Epidermal melanocyte (primary cell): ENCODE results near the gene CBS.
"Not testable (repeated sequence)": the region's sequence is repeated elsewhere in the genome, so short reads cannot be mapped to it uniquely, and the experiment has no call there.

Experiments used
- DNase-seq: peaks from one replicate; pipeline ENCODE4 v3.0.0; 2011; ENCODE audit warnings: low spot score; ENCODE audit not compliant: insufficient read length

CBS gene

DNA sequence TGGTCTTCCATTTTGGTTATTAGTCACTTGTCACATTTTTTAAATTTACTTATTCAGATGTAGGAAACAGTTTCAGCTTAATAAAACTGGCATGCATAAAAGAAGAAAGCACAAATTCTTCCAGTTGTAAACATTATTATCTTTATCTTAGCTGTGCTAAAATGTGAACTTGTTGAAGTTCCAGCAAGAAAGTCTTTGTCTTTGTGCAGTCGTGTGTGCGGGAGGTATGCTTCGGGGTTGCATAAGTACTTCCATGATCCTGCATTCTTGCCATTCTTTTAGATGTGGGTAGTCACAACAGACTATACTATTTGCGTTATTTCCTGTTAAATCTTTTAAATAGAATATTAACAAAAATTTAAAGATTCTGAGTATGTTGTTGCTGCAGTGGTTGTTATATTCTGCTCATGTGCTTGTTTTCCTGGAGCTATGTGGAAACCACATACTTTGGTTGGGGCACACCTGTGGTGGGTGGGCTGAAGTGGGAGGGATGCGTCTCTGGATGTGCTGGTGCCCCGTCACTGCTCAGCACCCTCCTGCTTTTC lies 49.9 kb downstream of the CBS start:
- DNase-seq = peak; percentile 33

DNA sequence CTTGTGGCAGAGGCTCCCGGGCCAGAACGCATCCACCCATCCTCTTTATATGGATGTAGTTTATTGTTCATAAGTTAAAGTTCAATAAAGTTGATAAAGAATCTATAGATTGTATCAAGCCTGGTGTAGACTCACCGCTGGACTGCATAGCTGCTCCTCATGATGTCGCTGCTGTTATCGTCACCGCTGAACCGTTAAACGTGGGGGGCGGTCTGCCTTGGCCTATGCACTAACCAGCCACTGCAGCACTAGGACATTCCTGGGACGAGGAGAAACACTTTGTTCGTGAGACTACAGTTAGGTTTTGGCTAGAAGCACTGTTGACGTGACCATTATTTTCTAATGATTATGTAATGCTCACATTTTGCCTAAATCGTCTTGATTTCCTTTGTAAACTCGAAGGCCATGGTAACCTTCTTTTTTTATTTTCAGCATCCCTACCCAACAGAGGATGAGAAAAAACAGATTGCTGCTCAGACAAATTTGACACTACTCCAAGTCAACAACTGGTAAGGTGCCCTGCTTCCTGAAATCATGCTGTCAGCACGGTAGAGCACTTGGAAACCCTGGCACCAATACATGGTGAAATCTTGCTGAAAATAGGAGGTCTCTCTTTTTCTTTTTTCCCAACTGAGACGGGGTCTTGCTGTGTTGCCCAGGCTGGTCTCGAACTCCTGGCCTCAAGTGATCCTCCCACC lies 51.0 kb downstream of the CBS start:
- no peak for DNase-seq

DNA sequence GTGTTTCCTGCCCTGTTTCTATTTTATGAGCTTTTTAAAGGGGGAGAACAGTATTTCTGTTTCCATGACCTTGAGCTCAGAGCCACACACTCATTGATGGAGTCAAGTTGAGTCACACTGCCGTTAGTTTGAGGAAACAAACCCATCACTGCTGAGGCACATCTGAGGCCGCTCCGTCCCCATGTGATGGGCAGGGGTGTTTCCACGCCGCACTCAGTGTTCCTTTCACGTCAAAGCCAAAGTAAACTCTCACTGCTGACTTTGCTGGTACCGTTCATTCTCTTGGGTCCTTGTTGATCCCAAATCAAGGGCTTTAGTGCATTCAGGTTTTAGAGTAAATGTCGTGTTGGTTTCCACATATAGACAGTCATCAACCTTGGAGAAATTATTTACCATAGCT lies 52.5 kb downstream of the CBS start:
- DNase-seq = no peak

DNA sequence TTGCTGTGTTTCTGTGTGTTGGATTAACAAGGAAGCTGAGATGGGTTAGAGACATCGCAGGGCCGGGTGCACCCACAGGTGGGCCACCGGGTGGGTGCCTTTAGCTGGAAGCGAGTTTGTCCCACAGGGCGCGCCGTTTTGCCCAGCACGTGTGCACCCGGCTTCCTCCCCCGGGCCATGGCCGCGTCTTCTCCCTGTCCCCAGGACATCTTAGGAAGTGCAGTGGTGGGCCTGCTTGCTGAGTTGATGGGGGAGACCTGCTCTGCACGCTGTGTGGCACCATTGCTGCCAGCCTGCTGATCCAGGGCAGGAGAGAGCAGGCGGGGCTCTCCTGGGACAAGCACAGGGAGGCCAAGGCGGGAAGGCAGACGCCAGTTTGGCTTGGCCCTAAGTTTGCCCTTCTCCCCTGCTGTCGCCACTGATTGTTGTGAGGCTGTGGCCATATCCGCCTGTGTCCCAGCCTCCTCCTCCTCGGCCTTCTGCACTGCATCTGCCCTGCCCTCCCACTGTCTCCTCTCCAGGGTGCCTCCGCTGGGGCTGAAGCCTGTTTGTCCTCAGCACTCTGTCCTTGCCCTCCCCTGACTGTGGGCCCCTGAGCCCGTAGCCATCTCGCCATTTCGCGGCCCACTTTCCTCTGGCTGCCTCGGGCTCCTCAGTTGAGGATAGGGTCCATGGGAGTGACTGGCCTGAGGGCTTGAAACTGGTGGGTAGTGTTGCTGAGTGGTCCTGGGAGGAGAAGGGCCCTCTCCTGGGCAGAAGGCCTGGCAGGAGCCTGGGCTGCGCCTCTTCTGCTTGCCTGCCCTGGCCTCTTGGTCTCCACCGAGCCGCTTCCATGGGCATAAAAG lies 53.7 kb downstream of the CBS start:
- DNase-seq = no peak

DNA sequence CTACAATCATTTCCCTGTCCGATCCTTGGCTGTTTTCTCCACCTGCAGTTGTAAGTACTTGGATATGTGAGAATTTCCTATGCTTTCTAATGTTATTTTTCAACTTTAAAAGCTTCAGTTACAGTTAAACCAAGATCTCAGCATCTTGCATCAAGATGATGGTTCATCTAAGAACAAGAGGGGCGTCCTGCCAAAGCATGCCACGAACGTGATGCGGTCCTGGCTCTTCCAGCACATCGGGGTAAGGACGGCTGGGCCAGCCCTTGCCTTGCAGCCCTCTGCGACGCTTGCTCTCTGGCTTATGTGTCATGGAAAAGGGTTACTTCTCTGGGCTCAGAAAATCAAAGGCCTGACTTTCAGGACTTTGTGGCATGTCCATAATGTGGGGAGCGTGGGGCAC lies 54.4 kb downstream of the CBS start:
- no peak for DNase-seq

DNA sequence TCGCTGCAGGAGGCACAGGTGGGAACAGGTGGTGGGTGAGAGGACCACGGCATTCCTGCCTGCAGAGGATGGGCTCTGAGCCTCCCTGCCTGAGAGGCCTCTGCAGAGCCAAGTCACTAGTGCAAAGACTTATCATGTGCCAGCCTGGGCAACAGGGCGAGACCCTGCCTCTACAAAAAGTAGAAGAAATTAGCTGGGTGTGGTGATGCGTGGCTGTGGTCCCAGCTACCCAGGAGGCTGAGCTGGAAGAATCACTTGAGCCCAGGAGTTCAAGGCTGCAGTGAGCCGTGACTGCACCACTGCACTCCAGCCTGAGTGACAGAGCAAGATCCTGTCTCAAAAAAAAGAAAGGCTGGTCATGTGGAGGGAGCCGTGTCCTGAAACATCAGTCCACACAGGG lies 54.9 kb downstream of the CBS start:
- no peak for DNase-seq

DNA sequence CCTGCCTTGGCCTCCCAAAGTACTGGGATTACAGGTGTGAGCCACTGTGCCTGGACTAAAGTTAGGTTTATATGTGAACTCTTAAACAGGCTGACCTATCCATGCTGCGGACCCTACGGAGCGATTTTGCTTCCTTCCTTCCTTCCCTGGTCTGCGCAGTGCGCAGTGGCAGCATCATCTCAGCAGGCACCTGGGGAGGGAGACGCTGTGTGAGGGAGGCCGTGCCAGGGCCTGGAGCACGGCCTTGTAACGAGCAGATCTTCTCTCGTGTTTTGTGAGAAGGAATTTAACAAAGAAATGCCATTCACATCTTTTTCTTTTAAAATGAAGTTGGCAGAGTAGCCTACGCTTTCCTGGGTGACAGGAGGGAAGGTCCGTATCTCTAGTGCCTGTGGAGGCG lies 55.5 kb downstream of the CBS start:
- no peak for DNase-seq

DNA sequence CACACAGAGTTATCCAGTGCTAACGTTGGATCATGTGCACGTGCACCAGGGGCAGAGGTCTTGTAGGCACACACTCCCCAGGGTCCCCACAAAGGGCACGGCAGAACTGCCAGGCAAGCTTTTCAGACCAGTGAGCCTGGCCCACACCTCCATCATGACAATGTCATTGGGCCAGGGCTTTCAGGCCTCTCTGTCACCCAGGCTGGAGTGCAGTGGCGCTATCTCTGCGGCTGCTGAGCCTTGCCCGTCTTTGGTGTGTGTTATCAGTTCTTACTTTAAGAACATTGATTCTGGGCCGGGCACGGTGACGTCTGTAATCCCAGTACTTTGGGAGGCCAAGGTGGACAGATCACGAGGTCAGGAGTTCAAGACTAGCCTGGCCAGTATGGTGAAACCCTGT lies 57.1 kb downstream of the CBS start:
- no peak for DNase-seq

DNA sequence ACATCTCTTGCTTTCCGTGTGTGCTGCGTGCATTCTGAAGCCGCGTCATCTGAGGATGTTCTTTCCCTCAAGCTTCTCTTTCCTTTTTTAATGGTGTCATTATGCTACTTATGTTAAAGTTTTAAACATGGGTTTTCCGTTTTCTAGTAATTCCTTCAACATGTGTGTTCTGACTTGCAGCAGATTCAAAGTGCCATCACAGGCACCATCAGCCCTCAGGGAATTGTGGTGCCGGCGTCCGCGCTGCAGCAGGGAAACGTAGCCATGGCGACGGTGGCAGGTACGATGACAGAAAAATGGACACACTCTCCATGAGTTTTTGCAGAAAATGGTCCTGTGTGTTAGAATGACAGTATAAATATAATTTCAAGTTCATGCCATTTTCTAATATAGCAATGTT lies 58.9 kb downstream of the CBS start:
- no peak for DNase-seq

DNA sequence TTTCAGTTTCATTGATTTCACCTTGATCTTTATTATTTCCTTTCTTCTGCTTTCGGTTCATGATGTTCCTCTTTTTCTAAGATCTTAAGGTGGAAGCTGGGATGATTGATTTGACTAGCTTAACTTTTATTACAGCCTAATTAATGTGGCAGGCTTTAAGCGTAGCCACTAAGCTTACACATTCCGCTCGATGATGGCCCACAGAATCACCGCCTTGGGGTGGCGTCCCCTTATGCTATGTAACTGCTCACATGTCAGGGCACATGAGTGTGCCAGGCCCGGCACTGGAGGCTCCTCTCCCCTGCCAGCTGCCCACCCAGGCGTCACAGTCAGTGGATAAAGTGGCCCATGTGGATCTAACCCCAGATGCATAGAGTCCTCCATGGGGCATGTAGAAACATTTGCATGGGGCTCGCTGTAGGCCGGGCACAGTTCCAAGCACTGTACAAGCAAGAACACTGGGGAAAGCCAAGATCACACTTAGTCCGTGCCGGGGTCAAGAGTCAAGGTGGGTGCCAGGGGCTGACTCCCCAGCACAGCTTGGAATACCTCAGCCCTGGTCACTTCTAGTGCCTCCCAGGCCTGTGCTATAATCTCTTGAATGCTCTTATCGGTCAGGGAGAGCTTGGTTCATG lies 59.6 kb downstream of the CBS start:
- DNase-seq = no peak

DNA sequence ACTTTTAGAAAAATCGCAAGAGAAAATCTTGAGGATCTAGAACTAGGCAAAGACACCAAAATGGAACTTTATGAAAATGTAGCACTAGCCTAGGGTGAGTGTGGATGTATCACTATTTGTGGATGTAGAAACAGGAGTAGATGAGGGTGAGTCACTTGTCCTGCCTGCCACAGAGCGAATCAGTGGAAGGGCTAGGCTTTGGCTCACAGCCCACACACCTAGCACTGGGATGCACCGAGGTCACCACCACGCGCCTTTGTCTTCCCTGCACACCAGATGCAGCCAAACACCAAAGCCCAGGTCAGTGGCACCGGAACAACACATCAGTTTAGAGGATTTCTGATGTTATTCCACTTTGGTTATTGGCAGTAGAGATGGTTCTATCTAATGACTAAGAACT lies 63.0 kb downstream of the CBS start:
- DNase-seq = no peak

DNA sequence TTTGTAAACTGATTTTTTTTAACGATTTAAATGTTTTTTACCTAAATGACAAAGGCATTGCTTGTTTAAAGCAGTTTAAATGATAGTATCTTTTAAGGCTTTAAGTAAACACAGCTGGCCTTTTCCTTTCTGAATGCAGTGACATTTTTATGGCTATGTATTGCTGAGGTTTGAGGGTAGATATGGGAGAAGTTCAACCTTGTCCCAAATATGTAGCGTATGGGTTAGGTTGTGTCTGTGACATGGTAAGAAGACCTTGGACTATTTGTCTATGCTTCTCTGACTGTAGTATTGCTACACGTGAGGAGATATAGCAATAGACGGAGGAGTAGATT lies 68.8 kb downstream of the CBS start:
- DNase-seq = no peak

DNA sequence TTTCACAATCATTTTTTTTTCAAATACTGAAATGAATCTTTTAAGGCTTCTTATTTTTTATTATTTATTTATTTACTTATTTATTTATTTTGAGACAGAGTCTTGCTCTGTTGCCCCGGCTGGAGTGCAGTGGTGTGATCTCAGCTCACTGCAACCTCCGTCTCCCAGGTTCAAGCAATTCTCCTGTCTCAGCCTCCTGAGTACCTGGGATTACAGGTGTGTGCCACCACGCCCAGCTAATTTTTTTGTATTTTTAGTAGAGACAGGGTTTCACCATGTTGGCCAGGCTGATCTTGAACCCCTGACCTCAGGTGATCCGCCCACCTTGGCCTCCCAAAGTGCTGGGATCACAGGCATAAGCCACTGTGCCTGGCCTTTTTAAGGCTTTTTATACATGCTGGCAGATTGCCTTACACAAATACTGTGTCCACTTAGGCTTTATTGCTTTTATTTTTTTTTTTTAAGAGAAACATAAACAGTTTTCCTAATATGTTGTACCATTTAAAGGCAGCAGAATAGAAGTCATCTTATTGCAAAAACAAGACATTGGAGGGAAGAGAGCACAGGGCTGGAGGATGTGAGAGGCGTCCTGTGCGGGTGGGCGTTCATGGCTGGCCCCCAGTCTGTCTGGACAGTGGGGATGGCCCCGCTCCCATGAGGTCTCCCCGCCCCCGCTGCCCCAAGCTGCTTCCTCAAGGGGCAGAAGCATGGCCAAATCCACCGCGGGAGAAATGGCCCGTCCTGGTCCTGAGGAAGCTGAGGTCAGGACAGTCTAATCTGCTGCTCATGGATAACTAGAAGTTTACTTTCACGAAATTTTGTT lies 69.4 kb downstream of the CBS start:
- DNase-seq = not testable (repeated sequence)

DNA sequence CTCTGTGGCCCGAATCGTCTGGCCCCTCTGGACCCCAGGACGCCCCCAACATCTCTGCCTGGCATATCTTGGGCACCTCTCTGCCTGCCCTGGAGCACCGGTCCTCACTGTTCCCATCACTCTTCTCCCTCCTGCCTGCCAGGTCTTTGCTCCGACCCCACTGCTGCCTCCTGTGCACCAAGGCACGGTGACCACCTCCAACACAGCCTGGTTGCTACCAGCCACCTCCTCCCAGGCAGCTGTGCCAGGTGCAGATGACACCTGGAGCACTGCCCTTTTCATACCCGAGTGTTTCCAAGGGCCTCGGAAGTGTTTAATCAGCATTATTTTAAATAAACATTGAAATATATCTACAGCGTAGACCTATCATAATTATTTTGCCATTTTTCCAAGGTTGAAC lies 70.0 kb downstream of the CBS start:
- DNase-seq = no peak

DNA sequence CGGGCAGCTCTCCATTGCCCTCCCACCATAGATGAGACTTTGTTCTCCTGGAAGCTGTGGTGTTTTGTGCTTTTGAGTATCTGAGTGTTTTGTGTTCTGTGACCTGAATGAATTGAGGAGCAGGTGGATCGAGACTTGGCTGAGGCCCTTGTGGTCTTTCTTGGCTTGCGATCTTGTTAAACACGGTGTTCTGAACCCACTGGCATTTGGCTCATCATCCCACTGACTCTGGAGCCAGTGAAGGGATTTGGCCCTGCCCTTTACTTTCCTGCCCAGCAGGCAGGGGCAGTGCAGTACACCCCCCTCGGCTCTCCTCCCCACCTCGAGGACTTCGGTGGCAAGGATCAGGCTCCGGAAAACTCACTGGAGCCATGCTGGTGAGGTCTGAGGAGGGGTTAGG lies 70.7 kb downstream of the CBS start:
- DNase-seq = no peak
